Stimulated activated CD4-positive, alpha-beta T cell treated with anti-CD3 and anti-CD28 coated beads, TNF-alpha, amount 100 ng/mL, for 24 hours (primary cell): Measurements from ENCODE around the gene CD300LD.

Experiments
- DNase-seq, 3 experiments: peaks; one replicate each; pipeline ENCODE4 v3.0.0-alpha.2; 2020; ENCODE audit warnings: low read depth in 3 of 3

The CD300LD gene

DNA sequence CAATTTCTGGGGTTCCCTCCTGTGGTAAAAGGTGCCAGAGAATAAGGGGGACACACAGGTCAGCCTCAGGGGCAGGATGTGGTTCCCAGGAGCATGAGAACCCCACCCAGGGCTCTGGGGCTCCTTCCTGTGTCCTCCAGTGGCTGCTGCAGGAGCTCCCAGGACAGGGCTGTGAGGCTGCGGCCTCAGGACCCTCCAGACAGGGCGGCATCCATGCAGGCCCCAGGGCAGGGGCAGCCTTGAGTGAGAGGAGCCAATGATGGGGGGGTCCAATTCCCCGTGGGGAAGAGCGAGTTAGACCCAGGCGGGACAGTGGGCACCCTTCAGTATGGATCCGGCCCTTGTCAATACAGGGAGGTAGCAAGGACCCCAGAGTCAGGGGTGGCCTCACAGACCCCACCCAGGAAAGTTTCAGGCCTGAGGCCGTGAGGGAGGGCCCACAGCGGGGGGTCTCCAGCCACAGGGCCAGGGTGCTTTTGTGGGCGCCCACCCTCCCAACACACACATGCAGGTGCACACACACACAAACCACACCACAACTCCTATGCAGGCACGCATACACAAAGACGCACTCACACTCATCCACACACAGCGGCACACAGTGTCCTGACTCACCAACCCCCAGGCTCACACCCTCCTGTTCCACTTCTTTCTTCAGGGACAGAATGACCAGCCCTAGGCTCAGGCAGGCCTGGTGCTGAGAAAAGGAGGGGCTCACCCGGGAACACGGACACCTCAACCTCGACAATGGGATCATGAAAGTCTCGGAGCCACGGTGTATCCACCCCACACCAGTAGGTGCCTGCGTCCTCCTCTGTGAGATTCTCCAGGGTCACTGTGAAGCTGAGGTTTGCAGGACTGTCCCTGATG, 48.0 kb downstream of the CD300LD start:
- no peak for DNase-seq

DNA sequence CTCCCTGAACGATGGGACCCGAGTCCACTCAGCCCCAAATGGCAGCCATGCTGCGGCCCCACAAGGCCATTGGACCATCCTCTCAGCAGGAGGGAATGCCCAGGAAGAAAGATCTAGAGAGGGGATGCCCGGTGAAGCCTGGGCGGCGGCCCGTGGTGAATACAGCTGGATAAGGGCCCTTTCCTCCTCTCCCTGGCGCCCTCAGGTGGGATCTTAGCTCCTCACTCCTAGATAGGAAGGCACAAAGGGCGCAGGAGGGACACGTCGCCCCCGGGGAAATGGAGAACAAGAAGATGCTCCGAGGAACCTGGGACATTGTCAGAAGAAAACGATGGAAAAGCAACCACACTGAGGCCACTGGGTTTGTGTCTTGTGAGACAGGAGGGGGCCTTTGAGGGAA, 48.7 kb downstream of the CD300LD start:
- no peak for DNase-seq

DNA sequence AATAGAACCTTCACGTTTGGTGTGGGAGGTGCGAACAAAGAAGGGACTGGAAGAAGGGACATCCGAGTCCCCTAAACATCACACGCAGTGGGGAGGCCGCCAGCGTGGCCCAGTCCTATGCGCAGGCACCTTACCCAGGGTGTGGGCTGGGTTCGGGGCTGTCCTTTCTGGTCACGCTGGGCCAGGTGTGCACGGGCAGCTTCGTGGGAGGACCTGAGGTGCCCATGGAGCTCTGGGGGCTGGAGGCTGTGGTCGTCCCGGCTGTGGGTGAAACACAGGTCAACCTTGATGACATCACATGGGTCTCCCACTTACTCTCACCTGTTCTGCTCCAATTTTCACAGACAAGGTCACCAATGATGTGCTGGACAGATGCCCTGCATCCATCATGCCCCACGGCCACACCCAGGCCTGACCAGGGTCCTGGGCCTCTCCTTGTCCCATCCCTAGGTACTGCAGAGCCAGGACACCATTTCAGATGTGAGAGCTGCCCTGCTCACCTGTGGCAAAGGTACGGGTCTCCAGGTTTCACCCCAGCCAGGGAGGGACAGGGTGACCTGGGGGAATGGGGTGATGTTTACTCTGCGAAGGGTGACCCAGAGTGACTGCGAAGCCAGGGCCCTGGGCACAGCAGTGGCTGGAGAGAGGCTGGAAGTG, 49.2 kb downstream of the CD300LD start:
- no peak for DNase-seq

DNA sequence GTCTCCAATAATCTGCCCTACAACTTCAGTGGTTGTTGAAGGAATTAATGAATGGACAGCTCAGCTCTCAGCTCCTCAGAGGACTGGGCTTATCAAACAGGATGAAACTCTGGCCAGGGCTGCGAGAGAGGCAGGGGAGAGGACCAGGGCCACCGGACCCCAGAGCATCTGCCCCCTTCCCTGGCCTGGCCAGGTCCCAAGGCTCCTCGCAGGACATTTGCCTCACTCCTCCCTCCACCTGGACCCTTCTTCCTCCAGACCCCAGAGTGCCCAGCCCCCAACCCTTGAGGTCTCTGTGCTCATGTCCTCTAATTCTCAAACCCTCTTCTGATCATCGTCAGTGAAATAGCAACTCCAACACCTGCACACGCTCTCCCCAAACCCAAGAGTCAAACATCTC, 49.9 kb downstream of the CD300LD start:
- no peak for DNase-seq

DNA sequence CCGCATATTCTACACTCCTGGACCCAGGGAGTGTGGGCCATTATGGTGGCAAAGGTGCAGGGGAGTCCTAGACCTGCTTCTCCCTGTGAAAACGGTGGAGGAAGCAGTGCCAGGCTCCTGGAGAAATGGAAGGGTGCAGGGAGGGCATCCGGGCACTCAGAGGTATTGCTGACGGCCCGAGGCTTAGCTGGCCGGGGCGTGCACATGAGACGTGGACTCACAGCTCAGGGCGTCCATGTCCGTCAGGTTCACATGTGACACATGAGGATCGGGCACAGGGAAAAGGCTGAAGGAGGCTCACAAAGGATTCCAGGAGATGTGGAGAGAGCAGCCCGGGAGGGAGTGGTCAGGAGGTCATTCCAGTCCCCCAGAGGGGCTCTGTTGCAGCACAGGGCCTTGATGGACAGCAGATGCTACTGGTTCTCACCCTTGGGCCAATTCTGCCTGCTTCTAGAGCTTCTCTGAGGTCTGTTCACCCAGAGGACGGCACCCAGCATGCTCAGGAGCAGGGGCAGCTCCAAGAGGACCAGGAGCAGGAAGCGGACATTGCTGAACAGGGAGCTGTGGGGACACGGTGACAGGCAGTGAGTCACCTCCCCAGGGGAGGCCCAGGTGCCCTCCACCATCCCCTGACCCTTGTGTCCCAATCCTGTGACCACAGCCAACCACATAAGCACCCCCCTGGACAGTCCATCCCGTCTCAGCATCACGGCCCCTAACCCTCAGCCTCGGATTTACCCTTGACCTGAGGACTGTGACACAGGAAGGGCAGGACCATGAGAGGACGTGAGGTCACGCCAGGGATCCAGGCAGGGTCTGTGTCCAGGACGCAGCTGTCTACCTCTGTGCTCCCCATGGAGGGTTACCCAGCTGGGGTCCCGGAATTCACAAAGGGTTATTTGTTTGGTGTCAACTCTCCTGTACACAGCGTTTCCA, 50.6 kb downstream of the CD300LD start:
- DNase-seq: no peak

DNA sequence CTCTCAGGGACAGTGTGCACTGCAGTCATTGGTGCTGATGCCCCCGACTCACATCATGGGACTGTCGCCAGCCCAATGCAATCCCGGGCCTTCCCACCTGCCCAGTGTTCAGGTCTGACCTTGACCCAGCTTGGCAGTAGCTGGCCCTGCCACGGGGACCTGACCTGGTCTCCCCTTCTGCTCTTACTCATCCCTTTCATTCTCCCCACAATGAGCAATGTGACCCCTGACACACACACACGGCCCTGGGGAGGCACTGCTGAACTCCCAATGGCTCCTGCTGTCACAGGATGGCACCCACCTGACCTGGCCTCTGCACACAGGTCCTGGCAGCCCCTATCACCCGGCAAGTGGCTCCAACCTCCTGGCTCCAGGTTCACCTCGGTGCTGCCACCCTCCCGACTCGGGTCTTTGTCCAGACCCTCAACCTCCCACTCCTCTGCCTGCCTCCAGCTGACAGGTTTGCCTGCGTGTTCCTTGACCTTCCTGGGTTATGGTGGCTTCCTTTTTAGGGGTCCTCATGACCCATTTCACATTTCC, 52.7 kb downstream of the CD300LD start:
- no peak for DNase-seq

DNA sequence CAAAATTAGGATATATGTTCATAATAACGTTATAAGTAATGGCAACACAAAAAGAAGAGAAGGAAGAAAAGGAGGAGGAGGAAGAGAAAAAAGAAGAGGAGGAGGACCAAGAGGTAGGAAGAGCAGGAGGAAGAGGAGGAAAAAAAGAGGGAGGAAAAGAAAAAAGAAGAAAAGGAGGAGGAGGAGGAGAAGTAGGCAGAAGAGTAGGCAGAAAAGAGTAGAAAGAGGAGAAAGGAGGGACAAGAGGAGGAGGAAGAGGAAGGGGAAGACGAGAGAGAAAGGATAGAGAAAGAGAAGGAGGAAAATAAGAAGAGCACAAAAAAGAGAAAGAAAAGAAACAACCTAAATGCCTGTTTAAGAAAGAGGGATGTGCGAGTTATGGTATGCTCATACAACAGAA, 55.2 kb downstream of the CD300LD start:
- no peak for DNase-seq

DNA sequence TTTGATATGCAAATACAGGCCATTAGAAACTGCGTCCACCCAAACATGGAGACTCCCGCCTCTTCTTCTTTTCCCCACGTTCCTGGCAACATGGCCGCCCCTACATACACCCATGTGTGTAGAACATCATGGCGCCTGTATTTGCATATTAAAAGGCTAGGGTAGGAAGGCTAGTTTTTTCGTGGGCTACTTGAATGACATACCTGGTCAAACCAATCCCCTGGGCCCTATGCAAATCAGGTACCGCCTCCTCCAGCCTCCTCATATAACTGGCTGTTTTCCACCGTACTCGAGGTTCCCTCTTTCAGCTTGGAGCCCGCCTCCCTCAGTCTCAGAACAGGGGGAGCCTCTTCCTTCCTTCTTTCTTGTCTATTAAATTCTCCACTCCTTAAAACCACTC, 60.0 kb downstream of the CD300LD start:
- no peak for DNase-seq

DNA sequence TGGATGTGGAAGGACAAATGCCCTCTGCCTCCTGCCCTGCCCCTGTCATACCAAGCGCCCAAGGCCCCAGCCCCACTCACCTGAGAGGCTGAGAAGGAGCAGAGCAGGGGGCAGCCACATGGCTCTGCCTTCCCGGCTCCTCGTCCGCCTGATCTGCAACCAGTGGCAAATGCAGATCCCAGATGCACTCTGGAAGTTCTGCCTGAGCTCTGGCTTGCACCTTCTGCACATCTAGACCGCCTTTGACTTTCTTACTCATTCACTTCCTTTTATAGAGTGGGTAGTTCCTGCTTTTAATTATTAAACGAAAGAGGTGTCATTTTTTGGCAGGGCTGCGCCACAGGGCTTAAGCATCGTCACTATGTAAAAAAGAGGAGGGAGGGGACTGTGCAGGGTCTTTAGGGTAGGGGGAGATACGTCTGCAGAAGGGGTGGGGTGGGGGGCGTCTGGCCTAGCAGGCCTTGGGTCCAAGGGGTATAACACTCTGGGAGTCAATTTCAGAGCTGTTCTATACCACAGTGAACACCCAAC, 60.8 kb downstream of the CD300LD start, which contains the start of gene CD300LB:
CD300LB (minus strand) TSS at position 245 of the 531 bp plus-strand sequence; CDS start at position 120, 125 bp downstream.
- DNase-seq: no peak

DNA sequence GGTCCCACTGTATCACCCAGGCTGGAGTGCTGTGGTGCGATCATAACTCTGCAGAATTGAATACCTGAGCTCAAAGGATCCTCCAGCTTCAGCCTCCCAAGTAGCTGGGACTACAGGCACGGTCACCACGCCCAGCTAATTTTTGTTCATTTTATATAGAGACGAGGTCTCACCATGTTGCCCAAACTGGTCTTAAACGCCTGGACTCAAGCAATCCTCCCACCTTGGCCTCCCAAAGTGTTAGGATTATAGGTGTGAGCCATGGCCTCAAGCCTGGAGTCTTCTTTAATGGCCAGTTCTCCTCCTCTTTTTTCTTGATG, 61.3 kb downstream of the CD300LD start:
- no peak for DNase-seq
